ENCODE results near the gene COL4A6. TPM values are rescaled to one million over a fixed set of nuclear protein-coding genes. Genes with fewer than 3 reads are reported as not detected.

COL4A6 gene
- total RNA-seq (2021; ENCODE audit: unreplicated experiment) (0.28 TPM), Bru-seq, nascent RNA (percentile 9 among the genes with signal in this experiment), BruChase-seq, experiment 1, labeled RNA remaining after a 2-hour chase (percentile 7 among the genes with signal in this experiment), BruChase-seq, experiment 2, labeled RNA remaining after a 6-hour chase (percentile 8 among the genes with signal in this experiment)
- 0.07 TPM for polyA plus RNA-seq (2012; ENCODE audit: insufficient read length)
- long read RNA-seq = 0 reads

GRCh38 chrX:108438110-108438623, at the start of gene COL4A6:
Gene COL4A6, minus strand, starts transcription at chrX:108438422. Its CDS starts 226 bp downstream, at chrX:108438196.
- no TSS peak for BruUV-seq (replicated peaks)
- CTCF ChIA-PET = no interaction called here
- POLR2A ChIA-PET = no interaction called here

GRCh38 chrX:108485960-108486359, 47.7 kb upstream of the COL4A6 start:
- ATAC-seq (no peak), DNase-seq (ENCODE audit: low read depth, low spot score) (no peak)
- Histone ChIP-seq H3K4me3 (ENCODE audit: low read depth in 2 of 2, low read length in 2 of 2) (no peak overlapping the region), H3K36me3 (ENCODE audit: control insufficient read depth, insufficient read depth, low read length) (no peaks in the 10 kb centered on the region), H3K4me1 (ENCODE audit: control insufficient read depth, insufficient read depth, low read length) (no peaks in the 10 kb centered on the region), H3K9me3 (ENCODE audit: control insufficient read depth, insufficient read depth, low read depth, low read length) (no peaks in the 10 kb centered on the region), H3K27ac (ENCODE audit: low read length) (no peak overlapping the region), H3K27me3 (ENCODE audit: control insufficient read depth, insufficient read depth, low read length) (no peaks in the 10 kb centered on the region)
- intact Hi-C loops (cut with micrococcal nuclease; ENCODE audit: unreplicated experiment) (no loop called here), in situ Hi-C loops (cut with HindIII; ENCODE audit: low pct_unique_long_range_greater_than_20kb, low sequenced_read_pairs) (no loop called here)
- BruUV-seq (replicated peaks) = no TSS peak
- CTCF ChIA-PET = no interaction called here
- POLR2A ChIA-PET = no interaction called here
- TF ChIP-seq REST (IDR thresholded peaks at IDR 0.05; ENCODE audit: insufficient read depth in 1 of 2, low read depth in 2 of 2, low read length in 1 of 2) (no peak), SIN3A (IDR thresholded peaks at IDR 0.05; ENCODE audit: borderline replicate concordance, insufficient read depth, low read depth, low read length) (no peak), CTCF (IDR thresholded peaks at IDR 0.05) (no peak), POLR2AphosphoS5 (IDR thresholded peaks at IDR 0.05; ENCODE audit: low read depth, low read length) (no peak), TCF7L2 (IDR thresholded peaks at IDR 0.05; ENCODE audit: low read depth, low read length) (no peak)

More at GRCh38 chrX:108438110-108438623, at the start of gene COL4A6:
- in situ Hi-C loops (cut with HindIII; ENCODE audit: low pct_unique_long_range_greater_than_20kb, low sequenced_read_pairs) = no loop called here
- no peaks in the 10 kb centered on the region; the same call in 1 of the 2 replicates for H3K4me1 ChIP-seq (ENCODE audit: control insufficient read depth, insufficient read depth, low read length)
- H3K27me3 ChIP-seq (ENCODE audit: control insufficient read depth, insufficient read depth, low read length) = peaks cover 13% of the 10 kb centered on the region
- no peaks in the 10 kb centered on the region for H3K36me3 ChIP-seq (ENCODE audit: control insufficient read depth, insufficient read depth, low read length)
- intact Hi-C loops (cut with micrococcal nuclease; ENCODE audit: unreplicated experiment) = no loop called here
- ATAC-seq = peak; percentile 69
- H3K27ac ChIP-seq (ENCODE audit: low read length) = no peak within 1 kb of the TSS; the same call in 1 of the 2 replicates
- TF ChIP-seq TCF7L2 (IDR thresholded peaks at IDR 0.05; ENCODE audit: low read depth, low read length) = no peak
- TF ChIP-seq REST (IDR thresholded peaks at IDR 0.05; ENCODE audit: insufficient read depth in 1 of 2, low read depth in 2 of 2, low read length in 1 of 2) = no peak
- no peak for TF ChIP-seq SIN3A (IDR thresholded peaks at IDR 0.05; ENCODE audit: borderline replicate concordance, insufficient read depth, low read depth, low read length)
- TF ChIP-seq POLR2AphosphoS5 (IDR thresholded peaks at IDR 0.05; ENCODE audit: low read depth, low read length) = no peak
- no peak for TF ChIP-seq CTCF (IDR thresholded peaks at IDR 0.05)
- peak within 1 kb of the TSS; percentile 59 to 76 for H3K4me3 ChIP-seq (ENCODE audit: low read depth in 2 of 2, low read length in 2 of 2)
- no peak for DNase-seq (ENCODE audit: low read depth, low spot score)
- no peaks in the 10 kb centered on the region for H3K9me3 ChIP-seq (ENCODE audit: control insufficient read depth, insufficient read depth, low read depth, low read length)
